K562 (cell line): ENCODE data around the gene TRIAP1. TPM values are rescaled to one million over a fixed set of nuclear protein-coding genes. Genes with fewer than 3 reads are reported as not detected.

Experiments
- ARID1B ChIP-seq: fragments of 450-650 bp; IDR thresholded peaks from 2 replicates; pipeline ENCODE4 v1.6.1; 2016; ENCODE audit warnings: antibody characterized with exemption, mild to moderate bottlenecking, inconsistent platforms
- ETV6 ChIP-seq, 3 experiments: fragments of 150-350 bp in 1 of 3; sonication (generic) in 1 of 3; formaldehyde crosslinking in 1 of 3; IDR thresholded peaks; 2 replicates each; pipeline versions ENCODE4 v1.6.1 to v1.8.0; 2014 to 2022; ENCODE audit warnings: borderline replicate concordance in 2 of 3, low read depth in 2 of 3, antibody characterized with exemption in 1 of 3, low read length in 1 of 3, mild to moderate bottlenecking in 1 of 3, missing genetic modification reagents in 1 of 3
- SETDB1 ChIP-seq: IDR thresholded peaks from one replicate; pipeline ENCODE4 v1.6.1; 2012; ENCODE audit warnings: low read length, control low read depth, inconsistent platforms
- SP1 ChIP-seq: sonication (generic); formaldehyde crosslinking; IDR thresholded peaks from 2 replicates; pipeline ENCODE4 v1.8.1; 2022; ENCODE audit warnings: mild to moderate bottlenecking, missing genetic modification reagents
- TOE1 ChIP-seq, 2 experiments: fragments of 450-650 bp in 1 of 2; sonication (generic) in 1 of 2; formaldehyde crosslinking in 1 of 2; IDR thresholded peaks; 2 replicates each; pipeline versions ENCODE4 v1.7.1 to v1.8.0; 2016 to 2022; ENCODE audit warnings: borderline replicate concordance in 2 of 2, mild to moderate bottlenecking in 2 of 2, antibody characterized with exemption in 1 of 2, inconsistent platforms in 1 of 2, low read depth in 1 of 2, missing genetic modification reagents in 1 of 2, moderate library complexity in 1 of 2
- polyA plus RNA-seq, 8 experiments: library from polyadenylated mRNA; depleted of rRNA in 4 of 8; stranded (reverse) in 5 of 8; unstranded in 3 of 8; fragments of >200 nt; fragmentation: Nextera tagmentation in 2 of 8; fragmentation: Illumina TruSeq in 1 of 8; extraction: Ambion mirVana in 2 of 8; extraction: Trizol in 1 of 8; gene quantifications; 2 replicates each; pipeline versions ENCODE4 v1.2.1 to v1.2.3, GENCODE V29; 2011 to 2014; ENCODE audit warnings: inconsistent platforms in 1 of 8, missing spikeins in 1 of 8
- total RNA-seq, 7 experiments: library from RNA; depleted of rRNA in 6 of 7; stranded (reverse); fragments of >200 nt in 6 of 7; fragmentation: Illumina TruSeq in 2 of 7; extraction: Trizol in 2 of 7; gene quantifications; 2 replicates each; pipeline versions ENCODE4 v1.2.1 to v1.2.3, GENCODE V29; 2011 to 2021; ENCODE audit warnings: low replicate concordance in 1 of 7
- TF ChIP-seq, protein P1 (sequence below): sonication (generic); formaldehyde crosslinking; IDR thresholded peaks from 2 replicates; pipeline ENCODE4 v1.8.1; 2023; ENCODE audit warnings: mild to moderate bottlenecking, missing genetic modification reagents, moderate library complexity
- TF ChIP-seq, protein P2 (sequence below): fragments of 250-450 bp; sonication (Bioruptor Pico); IDR thresholded peaks from 2 replicates; pipeline ENCODE4 v1.4.0; 2020
- TF ChIP-seq, protein P3 (sequence below): sonication (generic); formaldehyde crosslinking; IDR thresholded peaks from 2 replicates; pipeline ENCODE4 v1.8.0; 2022; ENCODE audit warnings: missing genetic modification reagents, mild to moderate bottlenecking, moderate library complexity, borderline replicate concordance
- TF ChIP-seq, protein P4 (sequence below): fragments of 200-800 bp; sonication (Bioruptor generic); IDR thresholded peaks from 2 replicates; pipeline ENCODE4 v1.6.1; 2016; ENCODE audit warnings: missing genetic modification characterization, missing compliant biosample characterization
- TF ChIP-seq, protein P5 (sequence below): fragments of 200-400 bp; formaldehyde crosslinking; IDR thresholded peaks from 2 replicates; pipeline ENCODE4 v1.6.1; 2017; ENCODE audit warnings: mild to moderate bottlenecking, low read depth, low read length, moderate library complexity

TRIAP1 gene
- total and polyA plus RNA-seq, 9 of the 15 experiments (the other 6 are each of a cell fraction or from before 2014, with no cell fraction given), result 37.3 to 354 (median 65.4) TPM

DNA sequence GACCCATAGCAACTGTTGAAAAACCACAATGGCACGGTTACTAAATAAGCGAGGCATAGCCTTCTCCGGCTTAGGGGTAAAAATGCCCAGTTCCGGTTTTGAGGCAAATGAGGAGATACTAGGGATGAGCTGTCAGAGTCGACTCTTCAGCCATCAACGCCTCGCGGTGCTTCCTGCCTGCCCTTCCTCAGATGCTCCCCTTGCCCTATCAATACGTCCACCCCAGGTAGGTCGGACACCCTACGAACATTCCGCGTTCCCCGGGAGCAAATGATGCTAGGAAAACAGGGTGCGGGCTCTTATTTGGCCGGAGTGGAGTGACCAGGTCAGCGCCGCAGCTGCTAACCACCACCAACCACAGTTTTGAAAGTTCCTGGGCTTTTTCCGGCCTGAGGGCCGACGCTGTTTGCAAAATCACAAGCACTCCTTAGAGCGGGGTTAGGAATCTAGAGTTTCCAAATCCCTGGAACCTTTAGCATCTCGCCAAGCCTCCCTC lies 22.2 kb upstream of the TRIAP1 start (continued):
- TF ChIP-seq, protein P1, sequence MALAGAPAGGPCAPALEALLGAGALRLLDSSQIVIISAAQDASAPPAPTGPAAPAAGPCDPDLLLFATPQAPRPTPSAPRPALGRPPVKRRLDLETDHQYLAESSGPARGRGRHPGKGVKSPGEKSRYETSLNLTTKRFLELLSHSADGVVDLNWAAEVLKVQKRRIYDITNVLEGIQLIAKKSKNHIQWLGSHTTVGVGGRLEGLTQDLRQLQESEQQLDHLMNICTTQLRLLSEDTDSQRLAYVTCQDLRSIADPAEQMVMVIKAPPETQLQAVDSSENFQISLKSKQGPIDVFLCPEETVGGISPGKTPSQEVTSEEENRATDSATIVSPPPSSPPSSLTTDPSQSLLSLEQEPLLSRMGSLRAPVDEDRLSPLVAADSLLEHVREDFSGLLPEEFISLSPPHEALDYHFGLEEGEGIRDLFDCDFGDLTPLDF (CRISPR knock-in tag), result 0 out of 2 replicates have a peak, but pooled peaks have one; percentile 66
- TF ChIP-seq, protein P2, sequence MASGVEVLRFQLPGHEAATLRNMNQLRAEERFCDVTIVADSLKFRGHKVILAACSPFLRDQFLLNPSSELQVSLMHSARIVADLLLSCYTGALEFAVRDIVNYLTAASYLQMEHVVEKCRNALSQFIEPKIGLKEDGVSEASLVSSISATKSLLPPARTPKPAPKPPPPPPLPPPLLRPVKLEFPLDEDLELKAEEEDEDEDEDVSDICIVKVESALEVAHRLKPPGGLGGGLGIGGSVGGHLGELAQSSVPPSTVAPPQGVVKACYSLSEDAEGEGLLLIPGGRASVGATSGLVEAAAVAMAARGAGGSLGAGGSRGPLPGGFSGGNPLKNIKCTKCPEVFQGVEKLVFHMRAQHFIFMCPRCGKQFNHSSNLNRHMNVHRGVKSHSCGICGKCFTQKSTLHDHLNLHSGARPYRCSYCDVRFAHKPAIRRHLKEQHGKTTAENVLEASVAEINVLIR, result 0 out of 2 replicates have a peak, but pooled peaks have one; percentile 6
- no peak for TF ChIP-seq SETDB1
- no peak for TF ChIP-seq ETV6 (IDR thresholded peaks at IDR 0.05; ENCODE audit: borderline replicate concordance in 1 of 2, low read depth in 2 of 2, low read length in 1 of 2)
- TF ChIP-seq ETV6 (CRISPR knock-in tag; IDR thresholded peaks at IDR 0.05; ENCODE audit: borderline replicate concordance), result no peak
- TF ChIP-seq, protein P3, sequence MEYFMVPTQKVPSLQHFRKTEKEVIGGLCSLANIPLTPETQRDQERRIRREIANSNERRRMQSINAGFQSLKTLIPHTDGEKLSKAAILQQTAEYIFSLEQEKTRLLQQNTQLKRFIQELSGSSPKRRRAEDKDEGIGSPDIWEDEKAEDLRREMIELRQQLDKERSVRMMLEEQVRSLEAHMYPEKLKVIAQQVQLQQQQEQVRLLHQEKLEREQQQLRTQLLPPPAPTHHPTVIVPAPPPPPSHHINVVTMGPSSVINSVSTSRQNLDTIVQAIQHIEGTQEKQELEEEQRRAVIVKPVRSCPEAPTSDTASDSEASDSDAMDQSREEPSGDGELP, result peak; percentile 51; the same call in 1 of the 2 replicates
- TF ChIP-seq, protein P4, sequence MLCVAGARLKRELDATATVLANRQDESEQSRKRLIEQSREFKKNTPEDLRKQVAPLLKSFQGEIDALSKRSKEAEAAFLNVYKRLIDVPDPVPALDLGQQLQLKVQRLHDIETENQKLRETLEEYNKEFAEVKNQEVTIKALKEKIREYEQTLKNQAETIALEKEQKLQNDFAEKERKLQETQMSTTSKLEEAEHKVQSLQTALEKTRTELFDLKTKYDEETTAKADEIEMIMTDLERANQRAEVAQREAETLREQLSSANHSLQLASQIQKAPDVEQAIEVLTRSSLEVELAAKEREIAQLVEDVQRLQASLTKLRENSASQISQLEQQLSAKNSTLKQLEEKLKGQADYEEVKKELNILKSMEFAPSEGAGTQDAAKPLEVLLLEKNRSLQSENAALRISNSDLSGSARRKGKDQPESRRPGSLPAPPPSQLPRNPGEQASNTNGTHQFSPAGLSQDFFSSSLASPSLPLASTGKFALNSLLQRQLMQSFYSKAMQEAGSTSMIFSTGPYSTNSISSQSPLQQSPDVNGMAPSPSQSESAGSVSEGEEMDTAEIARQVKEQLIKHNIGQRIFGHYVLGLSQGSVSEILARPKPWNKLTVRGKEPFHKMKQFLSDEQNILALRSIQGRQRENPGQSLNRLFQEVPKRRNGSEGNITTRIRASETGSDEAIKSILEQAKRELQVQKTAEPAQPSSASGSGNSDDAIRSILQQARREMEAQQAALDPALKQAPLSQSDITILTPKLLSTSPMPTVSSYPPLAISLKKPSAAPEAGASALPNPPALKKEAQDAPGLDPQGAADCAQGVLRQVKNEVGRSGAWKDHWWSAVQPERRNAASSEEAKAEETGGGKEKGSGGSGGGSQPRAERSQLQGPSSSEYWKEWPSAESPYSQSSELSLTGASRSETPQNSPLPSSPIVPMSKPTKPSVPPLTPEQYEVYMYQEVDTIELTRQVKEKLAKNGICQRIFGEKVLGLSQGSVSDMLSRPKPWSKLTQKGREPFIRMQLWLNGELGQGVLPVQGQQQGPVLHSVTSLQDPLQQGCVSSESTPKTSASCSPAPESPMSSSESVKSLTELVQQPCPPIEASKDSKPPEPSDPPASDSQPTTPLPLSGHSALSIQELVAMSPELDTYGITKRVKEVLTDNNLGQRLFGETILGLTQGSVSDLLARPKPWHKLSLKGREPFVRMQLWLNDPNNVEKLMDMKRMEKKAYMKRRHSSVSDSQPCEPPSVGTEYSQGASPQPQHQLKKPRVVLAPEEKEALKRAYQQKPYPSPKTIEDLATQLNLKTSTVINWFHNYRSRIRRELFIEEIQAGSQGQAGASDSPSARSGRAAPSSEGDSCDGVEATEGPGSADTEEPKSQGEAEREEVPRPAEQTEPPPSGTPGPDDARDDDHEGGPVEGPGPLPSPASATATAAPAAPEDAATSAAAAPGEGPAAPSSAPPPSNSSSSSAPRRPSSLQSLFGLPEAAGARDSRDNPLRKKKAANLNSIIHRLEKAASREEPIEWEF, result no peak
- TF ChIP-seq, protein P5, sequence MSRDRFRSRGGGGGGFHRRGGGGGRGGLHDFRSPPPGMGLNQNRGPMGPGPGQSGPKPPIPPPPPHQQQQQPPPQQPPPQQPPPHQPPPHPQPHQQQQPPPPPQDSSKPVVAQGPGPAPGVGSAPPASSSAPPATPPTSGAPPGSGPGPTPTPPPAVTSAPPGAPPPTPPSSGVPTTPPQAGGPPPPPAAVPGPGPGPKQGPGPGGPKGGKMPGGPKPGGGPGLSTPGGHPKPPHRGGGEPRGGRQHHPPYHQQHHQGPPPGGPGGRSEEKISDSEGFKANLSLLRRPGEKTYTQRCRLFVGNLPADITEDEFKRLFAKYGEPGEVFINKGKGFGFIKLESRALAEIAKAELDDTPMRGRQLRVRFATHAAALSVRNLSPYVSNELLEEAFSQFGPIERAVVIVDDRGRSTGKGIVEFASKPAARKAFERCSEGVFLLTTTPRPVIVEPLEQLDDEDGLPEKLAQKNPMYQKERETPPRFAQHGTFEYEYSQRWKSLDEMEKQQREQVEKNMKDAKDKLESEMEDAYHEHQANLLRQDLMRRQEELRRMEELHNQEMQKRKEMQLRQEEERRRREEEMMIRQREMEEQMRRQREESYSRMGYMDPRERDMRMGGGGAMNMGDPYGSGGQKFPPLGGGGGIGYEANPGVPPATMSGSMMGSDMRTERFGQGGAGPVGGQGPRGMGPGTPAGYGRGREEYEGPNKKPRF, result no peak
- TF ChIP-seq TOE1 (IDR thresholded peaks at IDR 0.05; ENCODE audit: borderline replicate concordance), result peak; percentile 15; the same call in 1 of the 2 replicates
- no peak for TF ChIP-seq TOE1 (CRISPR knock-in tag; IDR thresholded peaks at IDR 0.05; ENCODE audit: borderline replicate concordance, low read depth)
- TF ChIP-seq SP1 (CRISPR knock-in tag), result no peak
- no peak; the same call in 1 of the 2 replicates for TF ChIP-seq ARID1B
